Measurements from ENCODE around the gene HDDC3.
"Not testable (repeated sequence)": the region's sequence is repeated elsewhere in the genome, so short reads cannot be mapped to it uniquely, and the experiment has no call there.

DNA sequence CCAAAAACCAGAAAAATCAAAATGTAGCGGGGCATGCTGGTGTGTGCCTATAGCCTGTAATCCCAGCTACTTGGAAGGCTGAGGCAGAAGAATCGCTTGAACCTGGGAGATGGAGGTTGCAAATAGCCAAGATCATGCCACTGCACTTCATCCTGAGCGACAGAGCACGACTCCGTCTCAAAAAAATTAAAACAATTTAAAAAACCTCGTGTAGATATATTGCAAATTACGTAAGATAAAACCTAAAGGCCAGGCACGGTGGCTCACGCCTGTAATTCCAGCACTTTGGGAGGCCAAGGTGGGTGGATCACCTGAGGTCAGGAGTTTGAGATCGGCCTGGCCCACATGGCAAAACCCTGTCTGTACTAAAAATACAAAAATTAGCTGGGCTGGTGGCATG lies 5.6 kb downstream of the HDDC3 start:
- TF ChIP-seq, protein P1, sequence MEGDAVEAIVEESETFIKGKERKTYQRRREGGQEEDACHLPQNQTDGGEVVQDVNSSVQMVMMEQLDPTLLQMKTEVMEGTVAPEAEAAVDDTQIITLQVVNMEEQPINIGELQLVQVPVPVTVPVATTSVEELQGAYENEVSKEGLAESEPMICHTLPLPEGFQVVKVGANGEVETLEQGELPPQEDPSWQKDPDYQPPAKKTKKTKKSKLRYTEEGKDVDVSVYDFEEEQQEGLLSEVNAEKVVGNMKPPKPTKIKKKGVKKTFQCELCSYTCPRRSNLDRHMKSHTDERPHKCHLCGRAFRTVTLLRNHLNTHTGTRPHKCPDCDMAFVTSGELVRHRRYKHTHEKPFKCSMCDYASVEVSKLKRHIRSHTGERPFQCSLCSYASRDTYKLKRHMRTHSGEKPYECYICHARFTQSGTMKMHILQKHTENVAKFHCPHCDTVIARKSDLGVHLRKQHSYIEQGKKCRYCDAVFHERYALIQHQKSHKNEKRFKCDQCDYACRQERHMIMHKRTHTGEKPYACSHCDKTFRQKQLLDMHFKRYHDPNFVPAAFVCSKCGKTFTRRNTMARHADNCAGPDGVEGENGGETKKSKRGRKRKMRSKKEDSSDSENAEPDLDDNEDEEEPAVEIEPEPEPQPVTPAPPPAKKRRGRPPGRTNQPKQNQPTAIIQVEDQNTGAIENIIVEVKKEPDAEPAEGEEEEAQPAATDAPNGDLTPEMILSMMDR (IDR thresholded peaks at IDR 0.05), result not testable (repeated sequence)
- not testable (repeated sequence) for TF ChIP-seq POLR2A (IDR thresholded peaks at IDR 0.05)

Measured in heart left ventricle (tissue), 13 donors.